Activated B cell treated with CpG ODN at 0.5 μM for 24 hours (primary cell): ENCODE data around the gene CNTNAP5. TPM values are rescaled to one million over a fixed set of nuclear protein-coding genes. Genes with fewer than 3 reads are reported as not detected.

Experiments used
- ATAC-seq: fragments of 200-7000 bp; cut with Tn5 transposase; one replicate; pipeline ENCODE4 v1.10.0; 2021; ENCODE audit warnings: low read depth, mild to moderate bottlenecking, moderate library complexity
- CTCF ChIA-PET: fragments of 350-600 bp; sonication (Branson Sonifier 250); formaldehyde crosslinking; loops from one replicate; lab custom pipeline; 2021; ENCODE audit warnings: antibody characterized with exemption; lab: Charles Lee
- POLR2A ChIA-PET: fragments of 350-600 bp; sonication (Branson Sonifier 250); formaldehyde crosslinking; loops from one replicate; lab custom pipeline; 2021; ENCODE audit warnings: antibody characterized with exemption; lab: Charles Lee
- DNase-seq: peaks from one replicate; pipeline ENCODE4 v3.0.0; 2022
- H3K27ac Mint-ChIP-seq: one replicate; pipeline ENCODE4 v1.8.0; 2020; ENCODE audit warnings: mixed read lengths
- H3K27me3 Mint-ChIP-seq: one replicate; pipeline ENCODE4 v1.8.0; 2021; ENCODE audit warnings: mixed read lengths
- H3K36me3 Mint-ChIP-seq: one replicate; pipeline ENCODE4 v1.8.0; 2021; ENCODE audit warnings: low read depth, mixed read lengths
- H3K4me1 Mint-ChIP-seq: one replicate; pipeline ENCODE4 v1.8.0; 2021; ENCODE audit warnings: mixed read lengths
- H3K4me3 Mint-ChIP-seq: one replicate; pipeline ENCODE4 v1.8.0; 2020; ENCODE audit warnings: mild to moderate bottlenecking, mixed read lengths
- H3K9me3 Mint-ChIP-seq: one replicate; pipeline ENCODE4 v1.8.0; 2020; ENCODE audit warnings: mixed read lengths
- intact Hi-C: fragments of 100-400 bp; cut with micrococcal nuclease; formaldehyde crosslinking; loops from one replicate; pipeline ENCODE4 v1.15.1; 2024
- total RNA-seq: library from RNA; stranded (reverse); gene quantifications from 2 replicates; pipeline ENCODE4 v1.2.3, GENCODE V29; 2022
- TF ChIP-seq, protein P1 (sequence below): fragments of 200-600 bp; IDR thresholded peaks from one replicate; pipeline ENCODE4 v1.8.0; 2022; ENCODE audit warnings: antibody characterized with exemption, mild to moderate bottlenecking

CNTNAP5 gene
- total RNA-seq, 1 donor from 2014 or later, result not detected

DNA sequence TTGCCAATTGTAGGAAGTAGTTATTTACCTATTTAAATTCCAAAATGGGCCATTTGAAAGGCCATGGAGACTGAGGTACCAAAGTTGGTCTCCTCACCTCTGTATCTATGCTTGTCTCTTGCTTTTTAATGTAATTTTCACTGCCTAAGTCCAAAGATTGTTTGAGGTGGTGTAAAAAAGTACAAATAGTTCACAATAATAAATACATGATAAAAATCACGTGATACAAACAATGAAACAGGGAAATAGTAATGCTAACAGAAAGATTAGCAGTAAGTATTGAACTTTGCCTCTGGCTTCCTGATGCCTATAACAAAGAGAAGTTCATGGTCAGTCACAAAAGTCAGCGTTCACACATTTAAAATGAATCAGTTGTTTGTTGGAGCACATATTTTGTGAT, 67.6 kb downstream of the CNTNAP5 start:
- Mint-ChIP-seq H3K27ac (no peak overlapping the region), H3K36me3 (no peaks in the 10 kb centered on the region), H3K27me3 (no peaks in the 10 kb centered on the region), H3K4me3 (no peak overlapping the region), H3K4me1 (no peaks in the 10 kb centered on the region), H3K9me3 (peaks cover 4% of the 10 kb centered on the region)
- DNase-seq (no peak), ATAC-seq (no peak)
- TF ChIP-seq, protein P1, sequence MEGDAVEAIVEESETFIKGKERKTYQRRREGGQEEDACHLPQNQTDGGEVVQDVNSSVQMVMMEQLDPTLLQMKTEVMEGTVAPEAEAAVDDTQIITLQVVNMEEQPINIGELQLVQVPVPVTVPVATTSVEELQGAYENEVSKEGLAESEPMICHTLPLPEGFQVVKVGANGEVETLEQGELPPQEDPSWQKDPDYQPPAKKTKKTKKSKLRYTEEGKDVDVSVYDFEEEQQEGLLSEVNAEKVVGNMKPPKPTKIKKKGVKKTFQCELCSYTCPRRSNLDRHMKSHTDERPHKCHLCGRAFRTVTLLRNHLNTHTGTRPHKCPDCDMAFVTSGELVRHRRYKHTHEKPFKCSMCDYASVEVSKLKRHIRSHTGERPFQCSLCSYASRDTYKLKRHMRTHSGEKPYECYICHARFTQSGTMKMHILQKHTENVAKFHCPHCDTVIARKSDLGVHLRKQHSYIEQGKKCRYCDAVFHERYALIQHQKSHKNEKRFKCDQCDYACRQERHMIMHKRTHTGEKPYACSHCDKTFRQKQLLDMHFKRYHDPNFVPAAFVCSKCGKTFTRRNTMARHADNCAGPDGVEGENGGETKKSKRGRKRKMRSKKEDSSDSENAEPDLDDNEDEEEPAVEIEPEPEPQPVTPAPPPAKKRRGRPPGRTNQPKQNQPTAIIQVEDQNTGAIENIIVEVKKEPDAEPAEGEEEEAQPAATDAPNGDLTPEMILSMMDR, result no peak
- CTCF ChIA-PET, result no interaction called here
- intact Hi-C loops, result no loop called here
- POLR2A ChIA-PET, result no interaction called here

DNA sequence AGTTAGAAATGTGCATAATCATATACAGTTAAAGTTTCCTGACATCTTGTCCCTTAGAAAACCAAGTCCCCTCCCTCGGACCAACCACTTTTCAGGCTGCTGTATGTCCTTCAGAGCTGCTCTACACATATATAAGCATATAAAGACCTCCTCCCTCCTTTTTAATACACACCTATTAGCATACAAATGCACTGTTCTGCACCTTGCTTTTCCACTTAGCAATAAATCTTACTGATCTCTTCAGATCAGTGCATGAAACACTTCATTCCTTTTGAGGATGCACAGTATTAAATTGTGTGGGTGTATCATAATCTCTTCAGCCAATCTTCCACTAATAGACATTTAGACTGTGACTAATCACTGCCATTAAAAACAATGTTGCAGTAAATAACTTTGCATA, 79.8 kb downstream of the CNTNAP5 start:
- DNase-seq, result no peak
- TF ChIP-seq, protein P1, result no peak
- ChIA-PET POLR2A (no interaction called here), CTCF (no interaction called here)
- Mint-ChIP-seq H3K4me1 (no peaks in the 10 kb centered on the region), H3K36me3 (no peaks in the 10 kb centered on the region), H3K27ac (no peak overlapping the region), H3K27me3 (no peaks in the 10 kb centered on the region), H3K4me3 (no peak overlapping the region), H3K9me3 (peaks cover 3% of the 10 kb centered on the region)
- intact Hi-C loops, result no loop called here
- no peak for ATAC-seq

DNA sequence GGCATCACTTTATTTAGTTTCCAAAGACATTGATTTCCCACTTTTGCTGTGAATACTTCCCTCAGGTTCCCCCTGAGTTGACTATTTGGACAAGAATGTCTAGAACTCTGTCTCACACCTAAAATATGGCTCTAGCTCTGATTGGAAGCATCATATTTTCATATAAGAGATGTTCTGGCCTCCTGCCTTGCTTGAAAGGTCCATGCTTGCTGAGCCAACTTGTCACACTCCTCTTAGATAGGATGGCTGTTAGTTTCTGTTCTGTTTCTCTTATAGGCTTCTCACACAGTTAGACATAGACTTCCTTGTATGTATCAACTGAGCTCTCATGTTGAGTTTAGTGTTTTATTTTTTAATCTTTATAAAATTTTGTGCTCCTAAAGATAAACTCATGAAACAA, 87.1 kb downstream of the CNTNAP5 start:
- Mint-ChIP-seq H3K27ac (no peak overlapping the region), H3K27me3 (no peaks in the 10 kb centered on the region), H3K36me3 (no peaks in the 10 kb centered on the region), H3K4me3 (no peak overlapping the region), H3K4me1 (no peaks in the 10 kb centered on the region), H3K9me3 (no peaks in the 10 kb centered on the region)
- TF ChIP-seq, protein P1, result no peak
- intact Hi-C loops, result no loop called here
- ChIA-PET CTCF (no interaction called here), POLR2A (no interaction called here)
- ATAC-seq, result no peak
- DNase-seq, result no peak

DNA sequence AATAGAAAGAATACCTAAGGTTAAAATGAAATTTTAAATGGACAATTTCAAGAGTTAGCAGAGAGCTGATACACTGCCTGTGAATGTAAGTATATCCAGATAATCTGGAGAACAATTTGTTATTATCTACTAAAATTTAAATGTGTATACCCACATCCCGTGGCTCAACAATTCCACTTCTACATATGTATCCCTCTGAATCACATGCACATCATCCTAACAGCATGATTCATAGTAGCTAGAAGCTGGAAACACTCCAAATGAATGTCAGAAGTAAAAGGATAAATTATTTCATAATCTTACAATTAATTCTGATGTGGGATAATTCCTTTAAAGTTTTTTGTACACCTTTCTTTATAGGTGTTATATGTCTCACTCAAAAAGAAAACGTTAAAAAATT, 87.9 kb downstream of the CNTNAP5 start:
- Mint-ChIP-seq H3K4me1 (no peaks in the 10 kb centered on the region), H3K36me3 (no peaks in the 10 kb centered on the region), H3K9me3 (no peaks in the 10 kb centered on the region), H3K4me3 (no peak overlapping the region), H3K27ac (no peak overlapping the region), H3K27me3 (no peaks in the 10 kb centered on the region)
- ChIA-PET POLR2A (no interaction called here), CTCF (no interaction called here)
- intact Hi-C loops, result no loop called here
- TF ChIP-seq, protein P1, result no peak
- ATAC-seq (no peak), DNase-seq (no peak)

DNA sequence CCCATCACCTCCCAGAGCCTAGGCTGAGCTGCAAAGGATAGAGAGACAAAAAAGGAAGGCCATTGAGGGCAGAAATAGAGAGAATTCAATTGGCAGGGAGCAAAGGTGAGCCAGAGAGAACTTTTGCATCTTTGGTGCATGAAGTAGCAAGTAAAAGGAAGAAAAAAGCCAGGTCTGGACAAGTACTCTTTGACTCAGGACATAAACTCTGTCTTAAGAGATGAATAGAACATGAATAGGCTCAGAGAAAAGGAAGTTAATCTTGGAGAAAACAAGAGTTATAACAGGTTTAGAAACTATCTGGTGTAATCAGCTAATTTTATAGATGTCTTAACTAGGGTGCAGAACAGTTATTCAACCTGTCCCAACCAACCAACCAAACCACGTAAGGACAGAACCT, 95.2 kb downstream of the CNTNAP5 start:
- intact Hi-C loops, result no loop called here
- Mint-ChIP-seq H3K36me3 (no peaks in the 10 kb centered on the region), H3K9me3 (no peaks in the 10 kb centered on the region), H3K27ac (no peak overlapping the region), H3K4me3 (no peak overlapping the region), H3K4me1 (no peaks in the 10 kb centered on the region), H3K27me3 (no peaks in the 10 kb centered on the region)
- DNase-seq, result no peak
- ChIA-PET POLR2A (no interaction called here), CTCF (no interaction called here)
- no peak for ATAC-seq
- TF ChIP-seq, protein P1, result no peak
